H1 (cell line): ENCODE measurements around the gene FBXL12. TPM values are rescaled to one million over a fixed set of nuclear protein-coding genes. Genes with fewer than 3 reads are reported as not detected.

Experiments used
- CBX5 ChIP-seq: fragments of 300-800, 300-1000 bp; sonication (generic); IDR thresholded peaks from 2 replicates; pipeline ENCODE4 v1.7.1; 2016; ENCODE audit warnings: antibody characterized with exemption, low read length, low read depth
- KDM1A ChIP-seq: fragments of 200-600, 300-600 bp; sonication (generic); IDR thresholded peaks from 2 replicates; pipeline ENCODE4 v1.7.1; 2016; ENCODE audit warnings: mild to moderate bottlenecking, low read length, borderline replicate concordance
- SP4 ChIP-seq: IDR thresholded peaks from 2 replicates; pipeline ENCODE4 v1.6.1; 2012; ENCODE audit warnings: low read length, inconsistent platforms
- polyA plus RNA-seq, 7 experiments: library from polyadenylated mRNA; depleted of rRNA in 3 of 7; stranded (reverse) in 5 of 7; unstranded in 2 of 7; fragments of >200 nt in 5 of 7; fragments of 200-250 nt in 2 of 7; gene quantifications; 1 replicate in 5 of 7; 2 replicates in 1 of 7; 4 replicates in 1 of 7; pipeline versions ENCODE4 v1.2.1 to v1.2.3, GENCODE V29; 2011 to 2013; ENCODE audit warnings: missing spikeins in 2 of 7, mixed read lengths in 2 of 7
- total RNA-seq: library from RNA; stranded (reverse); fragmentation: NEBNext Ultra II Directional; extraction: Animal tissue kit (Norgen Biotek cat#: 25700); gene quantifications from 2 replicates; pipeline ENCODE4 v1.2.1, GENCODE V29; 2021

The FBXL12 gene
- total and polyA plus RNA-seq, 2 of the 8 experiments (the other 6 are each of a cell fraction or from before 2014, with no cell fraction given), result 24.6 to 62.3 TPM

DNA sequence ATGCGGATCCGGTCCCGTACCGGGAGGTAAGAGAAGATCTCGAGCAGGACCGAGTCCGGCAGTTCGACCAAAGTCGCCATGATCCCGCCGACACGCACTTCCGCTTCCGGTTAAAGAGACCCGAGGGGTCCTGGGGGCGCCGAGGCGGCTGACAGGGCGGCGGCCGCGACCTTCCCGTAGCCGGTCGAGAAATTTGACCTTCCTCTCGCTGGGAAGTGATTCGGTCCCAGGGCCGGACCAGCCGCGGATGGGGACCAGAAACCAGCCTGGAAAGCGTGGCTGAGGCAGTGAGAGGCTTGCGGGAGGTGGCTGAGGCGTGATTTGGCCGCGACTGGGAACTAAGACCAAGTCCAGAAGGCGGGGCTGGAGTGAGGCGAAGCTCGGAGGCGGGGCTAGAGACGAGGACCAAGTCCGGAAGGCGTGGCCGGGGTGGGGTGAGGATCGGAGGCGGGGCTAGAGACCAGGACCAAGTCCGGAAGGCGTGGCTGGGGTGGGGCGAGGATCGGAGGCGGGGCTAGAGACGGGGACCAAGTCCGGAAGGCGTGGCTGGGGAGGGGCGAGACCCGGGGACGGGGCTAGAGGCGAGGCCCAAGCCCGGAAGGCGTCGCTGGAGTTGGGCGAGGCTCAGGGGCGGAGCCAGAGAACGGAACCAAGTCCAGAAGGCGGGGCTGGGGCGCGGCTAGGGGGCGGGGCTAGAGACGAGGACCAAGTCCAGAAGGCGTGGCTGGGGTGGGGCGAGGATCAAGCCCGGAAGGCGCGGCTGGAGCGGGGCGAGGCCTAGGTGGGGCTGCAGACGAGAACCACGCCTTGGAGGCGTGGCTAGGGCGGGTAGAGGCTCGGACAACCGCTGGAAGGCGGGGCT is at the start of gene FBXL12 (continued):
- TF ChIP-seq KDM1A (no peak), CBX5 (no peak), SP4 (no peak; the same call in 1 of the 2 replicates)
